ENCODE measurements around the gene FOXL3.

Gene FOXL3

GRCh38 chr7:330511-331230 lies 40.7 kb downstream of the FOXL3 start:
- TF ChIP-seq RAD21 (IDR thresholded peaks at IDR 0.05; ENCODE audit: low read depth) (no peak), CEBPB (IDR thresholded peaks at IDR 0.05) (no peak)
- TF ChIP-seq, protein P1, sequence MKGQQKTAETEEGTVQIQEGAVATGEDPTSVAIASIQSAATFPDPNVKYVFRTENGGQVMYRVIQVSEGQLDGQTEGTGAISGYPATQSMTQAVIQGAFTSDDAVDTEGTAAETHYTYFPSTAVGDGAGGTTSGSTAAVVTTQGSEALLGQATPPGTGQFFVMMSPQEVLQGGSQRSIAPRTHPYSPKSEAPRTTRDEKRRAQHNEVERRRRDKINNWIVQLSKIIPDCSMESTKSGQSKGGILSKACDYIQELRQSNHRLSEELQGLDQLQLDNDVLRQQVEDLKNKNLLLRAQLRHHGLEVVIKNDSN (IDR thresholded peaks at IDR 0.05), result no peak

DNA sequence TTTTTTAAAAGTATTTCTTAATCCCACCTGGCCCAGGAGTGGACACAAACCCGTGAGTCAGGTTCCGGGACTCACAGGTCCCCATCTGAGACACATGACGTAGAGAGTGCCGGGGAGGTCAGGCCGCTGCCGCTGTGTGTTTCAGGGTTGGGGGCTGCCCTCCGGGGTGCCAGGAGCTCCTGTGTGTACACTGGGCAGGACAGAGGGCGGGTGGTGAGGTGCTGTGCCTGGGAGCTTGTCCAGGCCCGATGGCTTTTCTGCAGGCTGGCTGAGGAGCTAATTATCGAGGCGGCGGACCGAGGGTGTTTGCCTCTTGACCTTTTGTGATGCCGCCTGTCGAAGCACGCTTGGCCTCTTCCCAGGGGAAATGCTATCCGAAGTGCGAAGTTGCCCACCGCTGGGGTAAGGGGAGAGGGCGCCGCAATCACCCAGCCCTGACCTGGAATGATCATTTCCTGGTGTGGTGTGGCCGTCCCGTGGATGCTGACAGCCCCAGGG lies 42.1 kb downstream of the FOXL3 start:
- TF ChIP-seq YY1 (IDR thresholded peaks at IDR 0.05; ENCODE audit: low read depth) (no peak), TEAD4 (IDR thresholded peaks at IDR 0.05) (no peak), FOXM1 (IDR thresholded peaks at IDR 0.05; ENCODE audit: borderline replicate concordance, low read depth) (no peak), RAD21 (IDR thresholded peaks at IDR 0.05; ENCODE audit: low read depth) (no peak), ZBTB7A (IDR thresholded peaks at IDR 0.05; ENCODE audit: low read depth) (no peak), EGR1 (IDR thresholded peaks at IDR 0.05) (no peak)
- TF ChIP-seq, protein P2, sequence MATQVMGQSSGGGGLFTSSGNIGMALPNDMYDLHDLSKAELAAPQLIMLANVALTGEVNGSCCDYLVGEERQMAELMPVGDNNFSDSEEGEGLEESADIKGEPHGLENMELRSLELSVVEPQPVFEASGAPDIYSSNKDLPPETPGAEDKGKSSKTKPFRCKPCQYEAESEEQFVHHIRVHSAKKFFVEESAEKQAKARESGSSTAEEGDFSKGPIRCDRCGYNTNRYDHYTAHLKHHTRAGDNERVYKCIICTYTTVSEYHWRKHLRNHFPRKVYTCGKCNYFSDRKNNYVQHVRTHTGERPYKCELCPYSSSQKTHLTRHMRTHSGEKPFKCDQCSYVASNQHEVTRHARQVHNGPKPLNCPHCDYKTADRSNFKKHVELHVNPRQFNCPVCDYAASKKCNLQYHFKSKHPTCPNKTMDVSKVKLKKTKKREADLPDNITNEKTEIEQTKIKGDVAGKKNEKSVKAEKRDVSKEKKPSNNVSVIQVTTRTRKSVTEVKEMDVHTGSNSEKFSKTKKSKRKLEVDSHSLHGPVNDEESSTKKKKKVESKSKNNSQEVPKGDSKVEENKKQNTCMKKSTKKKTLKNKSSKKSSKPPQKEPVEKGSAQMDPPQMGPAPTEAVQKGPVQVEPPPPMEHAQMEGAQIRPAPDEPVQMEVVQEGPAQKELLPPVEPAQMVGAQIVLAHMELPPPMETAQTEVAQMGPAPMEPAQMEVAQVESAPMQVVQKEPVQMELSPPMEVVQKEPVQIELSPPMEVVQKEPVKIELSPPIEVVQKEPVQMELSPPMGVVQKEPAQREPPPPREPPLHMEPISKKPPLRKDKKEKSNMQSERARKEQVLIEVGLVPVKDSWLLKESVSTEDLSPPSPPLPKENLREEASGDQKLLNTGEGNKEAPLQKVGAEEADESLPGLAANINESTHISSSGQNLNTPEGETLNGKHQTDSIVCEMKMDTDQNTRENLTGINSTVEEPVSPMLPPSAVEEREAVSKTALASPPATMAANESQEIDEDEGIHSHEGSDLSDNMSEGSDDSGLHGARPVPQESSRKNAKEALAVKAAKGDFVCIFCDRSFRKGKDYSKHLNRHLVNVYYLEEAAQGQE (IDR thresholded peaks at IDR 0.05; ENCODE audit: low read depth), result no peak
- TF ChIP-seq, protein P1 (IDR thresholded peaks at IDR 0.05), result no peak
- TF ChIP-seq, protein P3, sequence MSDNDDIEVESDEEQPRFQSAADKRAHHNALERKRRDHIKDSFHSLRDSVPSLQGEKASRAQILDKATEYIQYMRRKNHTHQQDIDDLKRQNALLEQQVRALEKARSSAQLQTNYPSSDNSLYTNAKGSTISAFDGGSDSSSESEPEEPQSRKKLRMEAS (IDR thresholded peaks at IDR 0.05), result no peak

DNA sequence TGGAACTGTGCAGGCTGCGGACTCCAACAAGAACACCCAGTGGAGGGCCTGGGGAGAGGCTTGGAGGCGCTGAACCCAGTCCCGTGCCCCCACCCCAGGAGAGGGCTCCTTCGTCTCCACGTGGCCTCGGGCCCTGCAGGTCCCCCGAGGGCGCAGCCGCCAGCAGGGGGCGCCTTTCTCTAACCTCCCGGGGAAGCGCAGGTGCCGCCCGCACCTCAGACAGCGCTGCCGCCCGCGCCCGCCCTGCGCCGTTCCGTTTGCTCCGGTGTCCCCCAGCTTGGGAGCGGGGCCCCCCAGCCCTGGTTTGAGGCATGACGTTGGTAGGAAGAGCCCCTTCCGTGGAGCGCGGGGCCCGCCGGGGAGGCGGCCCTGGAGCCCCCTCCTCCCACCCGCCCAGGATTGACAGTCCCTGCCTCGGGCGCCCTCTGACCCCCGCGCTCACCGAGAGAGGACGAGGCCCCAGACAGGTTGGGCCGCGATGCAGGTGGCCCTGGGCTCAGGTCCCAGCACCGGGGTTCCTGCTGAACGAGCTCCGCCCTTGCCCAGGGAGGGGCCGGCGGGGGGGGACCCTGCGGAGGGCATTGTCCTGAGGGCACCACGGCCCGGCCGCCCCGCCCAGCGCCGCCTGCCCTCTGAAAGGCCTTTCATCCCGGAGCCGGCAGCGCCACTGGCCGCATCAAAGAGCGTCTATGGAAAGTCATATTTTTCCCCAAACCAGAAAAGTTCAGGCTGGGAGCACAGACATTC lies 42.8 kb downstream of the FOXL3 start:
- TF ChIP-seq EP300 (IDR thresholded peaks at IDR 0.05; ENCODE audit: borderline replicate concordance) (peak; percentile 51), RAD21 (IDR thresholded peaks at IDR 0.05; ENCODE audit: low read depth) (peak; percentile 84), CREB1 (IDR thresholded peaks at IDR 0.05; ENCODE audit: low read depth) (no peak), TCF12 (IDR thresholded peaks at IDR 0.05; ENCODE audit: low read depth) (peak; percentile 55), TAF1 (IDR thresholded peaks at IDR 0.05; ENCODE audit: low read depth) (peak; percentile 46; the same call in 1 of the 2 replicates), YY1 (IDR thresholded peaks at IDR 0.05; ENCODE audit: low read depth) (no peak), TEAD4 (IDR thresholded peaks at IDR 0.05) (peak; percentile 12; the same call in 1 of the 2 replicates), NFIC (IDR thresholded peaks at IDR 0.05) (peak; percentile 58), EGR1 (IDR thresholded peaks at IDR 0.05) (0 out of 2 replicates have a peak, but pooled peaks have one; percentile 20), CEBPB (IDR thresholded peaks at IDR 0.05) (no peak), FOXM1 (IDR thresholded peaks at IDR 0.05; ENCODE audit: borderline replicate concordance, low read depth) (no peak), ZBTB7A (IDR thresholded peaks at IDR 0.05; ENCODE audit: low read depth) (no peak; the same call in 1 of the 2 replicates)
- TF ChIP-seq, protein P1 (IDR thresholded peaks at IDR 0.05), result peak; percentile 71
- TF ChIP-seq, protein P3 (IDR thresholded peaks at IDR 0.05), result peak; percentile 96
- TF ChIP-seq, protein P2 (IDR thresholded peaks at IDR 0.05; ENCODE audit: low read depth), result no peak

DNA sequence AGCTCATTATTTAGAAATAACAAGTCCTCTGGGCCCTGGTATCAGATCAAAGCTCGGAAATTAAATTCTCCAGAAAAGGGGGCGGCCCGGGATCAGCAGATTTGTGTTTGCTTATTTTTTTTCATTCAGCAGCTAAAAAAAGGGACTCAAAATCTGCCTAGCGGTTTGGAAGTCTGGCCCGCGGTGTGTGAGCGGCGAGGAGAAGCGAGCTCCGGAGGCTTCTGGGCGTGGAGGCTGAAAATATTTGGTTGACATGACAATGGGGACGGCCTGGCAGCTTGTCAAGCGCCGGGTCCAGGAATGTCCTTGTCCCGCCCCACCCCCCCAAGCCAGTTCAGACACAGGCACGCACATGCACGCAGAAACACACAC lies 43.4 kb downstream of the FOXL3 start:
- TF ChIP-seq TEAD4 (IDR thresholded peaks at IDR 0.05), result peak; percentile 80
- peak; percentile 67 for TF ChIP-seq NFIC (IDR thresholded peaks at IDR 0.05)
- TF ChIP-seq EGR1 (IDR thresholded peaks at IDR 0.05), result no peak
- no peak for TF ChIP-seq EP300 (IDR thresholded peaks at IDR 0.05; ENCODE audit: borderline replicate concordance)
- TF ChIP-seq, protein P2 (IDR thresholded peaks at IDR 0.05; ENCODE audit: low read depth), result no peak
- no peak; the same call in 1 of the 2 replicates for TF ChIP-seq TAF1 (IDR thresholded peaks at IDR 0.05; ENCODE audit: low read depth)
- no peak for TF ChIP-seq CEBPB (IDR thresholded peaks at IDR 0.05)
- TF ChIP-seq CREB1 (IDR thresholded peaks at IDR 0.05; ENCODE audit: low read depth), result no peak
- TF ChIP-seq, protein P1 (IDR thresholded peaks at IDR 0.05), result no peak
